Measurements from ENCODE around the gene DAO. TPM values are rescaled to one million over a fixed set of nuclear protein-coding genes. Genes with fewer than 3 reads are reported as not detected.

Gene DAO
- total RNA-seq = not detected
- not detected for polyA plus RNA-seq

DNA sequence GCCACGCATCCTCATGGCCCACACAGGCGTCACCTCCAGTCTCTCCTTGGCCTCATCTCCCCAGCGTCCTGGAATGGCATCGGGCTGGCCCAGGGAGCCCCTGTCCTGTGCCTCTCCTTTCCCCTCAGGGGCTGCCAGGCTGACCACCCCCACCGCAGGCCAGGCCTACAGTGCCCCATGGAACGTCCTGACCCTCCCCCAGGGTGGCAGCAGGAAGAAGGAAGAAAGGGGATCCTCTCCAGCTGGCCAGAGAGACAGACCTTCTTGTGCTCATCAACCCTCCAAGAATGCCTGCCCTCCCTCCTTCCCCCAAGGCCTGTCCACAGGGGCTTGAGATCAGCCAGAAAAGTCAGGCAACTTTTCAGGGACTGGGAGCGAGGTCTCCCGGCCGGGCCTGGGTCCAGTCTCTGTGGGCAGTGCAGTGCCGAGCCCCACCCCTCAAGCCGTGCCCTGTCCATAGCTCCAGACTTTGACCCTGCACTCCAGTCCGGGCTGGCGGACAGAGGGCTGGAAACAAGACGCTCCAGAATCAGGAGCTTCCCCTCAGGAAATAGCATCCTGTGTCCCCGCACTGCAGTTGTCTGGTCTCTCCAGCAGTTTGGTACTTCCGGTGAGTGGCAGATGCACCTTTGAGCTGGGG is at the start of gene DAO:
TSS of gene DAO (plus strand) at position 478 of the 640 bp plus-strand sequence. CDS start 4,915 bp downstream, outside the sequence.
- H3K4me1 ChIP-seq (ENCODE audit: insufficient read depth) = no peaks in the 10 kb centered on the region
- DNase-seq (ENCODE audit: extremely low spot score) = no peak
- H3K36me3 ChIP-seq (ENCODE audit: insufficient read depth) = no peaks in the 10 kb centered on the region
- WGBS = 49% methylated on average over 16 of the region's 16 CpGs
- H3K27ac ChIP-seq (ENCODE audit: low read depth) = no peak within 1 kb of the TSS
- H3K4me3 ChIP-seq (ENCODE audit: low read depth, low read length) = no peak within 1 kb of the TSS

DNA sequence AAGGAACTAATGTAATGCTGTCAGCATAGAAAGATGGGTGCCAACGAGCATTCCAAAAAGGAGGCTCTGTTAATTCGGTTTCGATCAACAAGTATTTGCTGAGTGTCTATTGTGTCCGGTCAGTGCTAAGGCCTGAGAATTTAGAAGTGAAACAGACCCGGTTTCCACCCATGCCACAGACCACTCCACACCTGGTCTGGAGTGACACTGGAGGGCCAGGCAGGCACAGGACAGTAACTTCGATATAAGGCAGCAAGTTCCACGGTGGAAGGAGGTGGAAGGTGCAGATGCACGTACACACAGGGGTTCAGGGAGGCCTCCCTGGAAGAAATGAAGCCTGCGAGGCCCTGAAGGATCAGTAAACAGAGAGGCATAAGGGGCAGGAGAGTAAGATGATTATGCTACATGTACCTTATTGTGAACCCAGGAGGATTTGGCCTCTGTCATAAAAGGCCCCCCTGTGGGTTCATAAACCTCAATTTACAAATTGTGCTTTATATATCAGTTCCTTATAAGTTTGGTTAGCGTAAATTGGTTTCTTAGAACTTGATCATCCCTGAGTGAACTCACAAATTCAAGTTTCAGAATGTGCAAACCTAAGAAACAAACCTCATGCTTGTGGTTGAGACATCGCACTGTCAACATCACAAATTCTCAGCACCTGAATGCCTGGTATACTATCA is 48.4 kb upstream of the DAO start:
- 92% methylated on average over 11 of the region's 11 CpGs for WGBS
- no peak for DNase-seq (ENCODE audit: extremely low spot score)
- no peaks in the 10 kb centered on the region for H3K36me3 ChIP-seq (ENCODE audit: insufficient read depth)
- no peak overlapping the region for H3K4me3 ChIP-seq (ENCODE audit: low read depth, low read length)
- H3K4me1 ChIP-seq (ENCODE audit: insufficient read depth) = no peaks in the 10 kb centered on the region
- H3K27ac ChIP-seq (ENCODE audit: low read depth) = no peak overlapping the region

DNA sequence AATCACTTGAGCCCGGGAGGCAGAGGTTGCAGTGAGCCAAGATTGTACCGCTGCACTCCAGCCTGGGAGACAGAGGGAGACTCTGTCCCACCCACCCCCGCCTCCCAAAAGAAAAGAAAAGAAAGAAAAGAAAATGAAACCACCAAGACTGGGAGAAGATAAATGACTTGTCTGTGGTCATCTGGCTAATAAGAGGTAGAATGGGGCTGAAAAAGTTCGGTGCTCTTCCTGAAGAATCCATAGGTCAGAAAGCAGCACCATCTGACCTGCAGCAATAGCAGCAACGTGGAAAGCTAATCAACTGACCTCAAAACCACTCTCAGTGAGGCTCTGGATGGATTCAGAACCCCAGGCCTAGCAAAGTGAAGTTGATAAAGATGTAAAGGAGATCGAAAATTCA is 47.7 kb upstream of the DAO start:
- no peak overlapping the region for H3K4me3 ChIP-seq (ENCODE audit: low read depth, low read length)
- 84% methylated on average over 6 of the region's 6 CpGs for WGBS
- H3K4me1 ChIP-seq (ENCODE audit: insufficient read depth) = no peaks in the 10 kb centered on the region
- DNase-seq (ENCODE audit: extremely low spot score) = no peak
- no peaks in the 10 kb centered on the region for H3K36me3 ChIP-seq (ENCODE audit: insufficient read depth)
- peak overlapping the region; percentile 34 for H3K27ac ChIP-seq (ENCODE audit: low read depth)

DNA sequence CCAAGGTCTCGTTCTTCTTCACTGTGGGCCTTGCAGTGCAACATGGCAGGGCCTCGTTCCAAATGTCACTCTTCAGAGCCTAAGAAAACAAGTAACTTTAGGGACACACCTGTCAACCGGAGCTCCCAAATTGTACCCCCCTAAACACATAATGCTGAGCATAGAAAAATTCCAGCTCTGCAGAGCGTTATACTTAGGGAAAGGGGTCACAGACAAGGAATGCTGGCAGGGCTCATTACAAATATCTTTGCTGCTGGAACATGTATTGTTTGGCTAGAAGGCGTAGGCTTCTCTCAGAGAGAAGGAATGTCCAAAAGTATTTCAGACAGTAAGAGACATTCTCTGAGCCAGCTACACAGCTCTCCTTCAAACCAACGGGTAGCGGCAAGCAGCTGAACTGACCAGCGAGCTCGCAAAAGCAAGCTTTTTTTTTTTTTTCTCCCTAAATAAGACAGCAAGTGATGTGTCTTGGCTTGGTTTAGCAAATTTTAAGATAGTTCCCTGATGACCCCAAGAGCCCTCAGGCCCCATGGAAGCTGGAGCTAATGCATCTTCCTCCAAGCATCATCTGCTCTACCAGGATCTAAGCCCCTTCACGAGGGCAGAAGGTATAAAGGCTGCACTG is 47.0 kb upstream of the DAO start:
- DNase-seq (ENCODE audit: extremely low spot score) = no peak
- 24% methylated on average over 10 of the region's 10 CpGs for WGBS
- no peaks in the 10 kb centered on the region for H3K4me1 ChIP-seq (ENCODE audit: insufficient read depth)
- peak overlapping the region; percentile 79 for H3K27ac ChIP-seq (ENCODE audit: low read depth)
- H3K36me3 ChIP-seq (ENCODE audit: insufficient read depth) = no peaks in the 10 kb centered on the region
- no peak overlapping the region for H3K4me3 ChIP-seq (ENCODE audit: low read depth, low read length)

DNA sequence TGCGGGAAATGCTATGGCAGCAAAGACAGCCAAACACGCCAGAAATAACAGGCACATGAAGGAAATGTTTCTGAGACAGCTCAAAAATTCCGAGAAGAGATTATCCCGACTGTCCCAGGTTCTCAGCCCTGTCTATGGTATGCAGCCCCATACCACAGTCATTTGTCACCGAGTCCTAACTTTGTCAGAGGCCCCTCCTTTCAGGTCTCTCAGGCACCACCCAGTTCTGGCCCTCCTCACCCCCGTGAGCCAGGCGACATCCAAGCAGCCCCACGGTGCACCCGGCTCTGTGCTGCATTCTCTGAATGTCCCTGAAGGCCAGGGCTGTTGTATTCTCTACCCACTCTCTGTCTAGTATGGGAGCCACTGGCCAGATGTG is 46.5 kb upstream of the DAO start:
- H3K4me3 ChIP-seq (ENCODE audit: low read depth, low read length) = no peak overlapping the region
- H3K4me1 ChIP-seq (ENCODE audit: insufficient read depth) = no peaks in the 10 kb centered on the region
- 18% methylated on average over 9 of the region's 9 CpGs for WGBS
- no peaks in the 10 kb centered on the region for H3K36me3 ChIP-seq (ENCODE audit: insufficient read depth)
- no peak for DNase-seq (ENCODE audit: extremely low spot score)
- H3K27ac ChIP-seq (ENCODE audit: low read depth) = peak overlapping the region; percentile 79

DNA sequence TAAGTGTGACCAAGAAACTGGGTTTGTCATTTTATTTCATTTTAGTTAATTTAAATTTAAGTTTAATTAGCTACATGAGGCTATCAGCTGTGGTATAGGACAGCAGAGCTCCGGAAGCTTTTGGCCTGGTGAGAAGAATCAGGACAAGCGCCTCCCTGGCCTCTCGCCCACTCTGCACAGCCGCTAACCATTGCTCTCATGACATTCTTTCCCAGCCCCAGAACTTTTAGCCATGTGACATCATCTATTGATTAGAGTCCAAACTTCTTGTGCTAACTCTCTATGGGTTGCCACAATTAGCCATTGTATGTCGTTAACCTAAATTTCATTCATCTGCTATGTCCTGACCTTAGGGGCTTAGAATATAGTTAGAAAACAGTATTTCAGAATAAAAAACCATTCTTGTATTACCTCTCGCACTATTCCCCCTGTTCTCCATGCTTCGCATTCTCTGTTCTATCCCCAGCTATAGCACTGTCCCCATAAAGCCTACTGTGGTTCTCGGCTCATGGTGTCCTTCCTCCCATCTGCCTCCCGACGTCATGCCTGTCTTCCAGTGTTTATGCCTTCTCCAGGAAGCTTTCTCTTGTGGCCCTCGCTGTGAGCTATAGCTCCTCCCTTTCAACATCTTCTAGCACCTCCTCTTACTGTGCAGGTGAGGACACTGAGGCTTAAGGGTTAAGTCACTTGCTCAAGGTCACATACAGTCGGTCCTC is 46.0 kb upstream of the DAO start:
- peaks cover 1% of the 10 kb centered on the region for H3K4me1 ChIP-seq (ENCODE audit: insufficient read depth)
- WGBS = 56% methylated on average over 12 of the region's 12 CpGs
- DNase-seq (ENCODE audit: extremely low spot score) = no peak

DNA sequence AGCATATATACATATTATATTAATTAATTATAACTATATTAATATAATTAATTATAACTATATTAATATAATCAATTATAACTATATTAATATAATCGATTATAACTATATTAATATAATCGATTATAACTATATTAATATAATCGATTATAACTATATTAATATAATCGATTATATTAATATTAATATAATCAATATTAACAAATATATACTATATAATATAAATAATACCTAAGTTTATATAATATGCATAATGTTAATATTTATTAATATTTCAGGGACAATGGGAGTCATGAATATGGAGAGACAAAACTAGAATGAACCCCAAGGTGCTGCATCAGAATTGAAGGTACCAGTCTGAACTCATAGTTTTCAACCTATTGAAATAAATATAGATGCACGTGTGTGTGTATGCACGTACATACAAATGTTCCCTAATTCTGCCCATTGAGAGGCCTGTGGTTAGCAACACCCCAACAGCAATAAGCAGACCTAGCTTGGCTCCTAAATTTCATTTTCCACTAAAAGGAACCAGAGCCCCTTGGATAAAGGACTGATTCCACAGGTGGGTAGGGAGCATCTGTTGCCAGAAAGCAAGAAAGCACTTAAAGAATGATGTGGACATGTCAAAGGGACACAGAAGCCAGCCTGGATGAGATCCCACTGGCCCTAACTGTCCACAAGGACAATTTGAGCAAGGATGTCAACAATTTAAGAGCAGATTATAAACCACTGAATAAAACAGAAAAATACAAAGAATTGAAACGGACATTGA is 43.8 kb upstream of the DAO start:
- H3K4me1 ChIP-seq (ENCODE audit: insufficient read depth) = peaks cover 4% of the 10 kb centered on the region

More for the DNA sequence above, 46.0 kb upstream of the DAO start:
- Histone ChIP-seq H3K4me3 (ENCODE audit: low read depth, low read length) (no peak overlapping the region), H3K36me3 (ENCODE audit: insufficient read depth) (no peaks in the 10 kb centered on the region), H3K27ac (ENCODE audit: low read depth) (peak overlapping the region; percentile 79)

DNA sequence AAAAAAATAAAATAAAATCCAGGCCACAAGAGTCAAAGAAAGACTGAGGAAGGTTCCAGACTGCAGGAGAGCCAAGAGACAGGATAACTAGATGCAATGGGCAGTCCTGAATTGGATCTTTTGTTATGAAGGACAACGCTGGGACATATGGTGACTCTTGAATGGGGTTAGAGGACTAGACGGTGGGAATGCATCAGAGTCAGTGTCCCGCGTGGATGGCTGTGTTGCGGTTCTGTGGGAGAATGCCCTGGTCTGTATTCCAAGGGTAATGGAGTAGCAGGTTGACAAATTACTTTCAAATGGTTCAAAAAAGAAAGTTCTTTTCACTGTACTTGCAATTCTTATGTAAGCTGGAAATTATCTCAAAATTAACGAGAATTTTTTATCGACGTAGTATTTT is 42.7 kb upstream of the DAO start:
- H3K4me1 ChIP-seq (ENCODE audit: insufficient read depth) = peaks cover 4% of the 10 kb centered on the region
- no peak overlapping the region for H3K4me3 ChIP-seq (ENCODE audit: low read depth, low read length)
- WGBS = 86% methylated on average over 8 of the region's 8 CpGs
- no peak for DNase-seq (ENCODE audit: extremely low spot score)
- H3K27ac ChIP-seq (ENCODE audit: low read depth) = peak overlapping the region; percentile 6
- H3K36me3 ChIP-seq (ENCODE audit: insufficient read depth) = no peaks in the 10 kb centered on the region

More for the DNA sequence above, 43.8 kb upstream of the DAO start:
- 83% methylated on average over 7 of the region's 7 CpGs for WGBS
- H3K4me3 ChIP-seq (ENCODE audit: low read depth, low read length) = no peak overlapping the region
- DNase-seq (ENCODE audit: extremely low spot score) = no peak
- peak overlapping the region; percentile 7 for H3K27ac ChIP-seq (ENCODE audit: low read depth)
- H3K36me3 ChIP-seq (ENCODE audit: insufficient read depth) = no peaks in the 10 kb centered on the region

DNA sequence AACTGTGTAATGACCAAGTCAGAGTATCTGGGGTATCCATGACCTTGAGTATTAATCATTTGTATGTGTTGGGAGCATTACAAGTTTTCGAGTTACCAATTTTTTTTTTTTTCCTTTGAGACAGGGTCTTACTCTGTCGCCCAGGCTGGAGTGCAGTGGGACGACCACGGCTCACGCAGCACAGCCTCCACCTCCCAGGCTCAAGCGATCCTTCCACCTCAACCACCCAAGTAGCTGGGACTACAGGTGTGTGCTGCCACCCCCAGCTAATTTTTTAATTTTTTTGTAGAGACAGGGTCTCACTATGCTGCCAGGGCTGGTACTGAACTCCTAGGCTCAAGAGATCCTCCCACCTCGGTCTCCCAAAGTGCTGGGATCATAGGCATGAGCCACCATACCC is 42.2 kb upstream of the DAO start:
- peaks cover 4% of the 10 kb centered on the region for H3K4me1 ChIP-seq (ENCODE audit: insufficient read depth)
- no peak overlapping the region for H3K4me3 ChIP-seq (ENCODE audit: low read depth, low read length)
- no peaks in the 10 kb centered on the region for H3K36me3 ChIP-seq (ENCODE audit: insufficient read depth)
- peak overlapping the region; percentile 84 for H3K27ac ChIP-seq (ENCODE audit: low read depth)
- DNase-seq (ENCODE audit: extremely low spot score) = no peak
- WGBS = 93% methylated on average over 7 of the region's 7 CpGs

DNA sequence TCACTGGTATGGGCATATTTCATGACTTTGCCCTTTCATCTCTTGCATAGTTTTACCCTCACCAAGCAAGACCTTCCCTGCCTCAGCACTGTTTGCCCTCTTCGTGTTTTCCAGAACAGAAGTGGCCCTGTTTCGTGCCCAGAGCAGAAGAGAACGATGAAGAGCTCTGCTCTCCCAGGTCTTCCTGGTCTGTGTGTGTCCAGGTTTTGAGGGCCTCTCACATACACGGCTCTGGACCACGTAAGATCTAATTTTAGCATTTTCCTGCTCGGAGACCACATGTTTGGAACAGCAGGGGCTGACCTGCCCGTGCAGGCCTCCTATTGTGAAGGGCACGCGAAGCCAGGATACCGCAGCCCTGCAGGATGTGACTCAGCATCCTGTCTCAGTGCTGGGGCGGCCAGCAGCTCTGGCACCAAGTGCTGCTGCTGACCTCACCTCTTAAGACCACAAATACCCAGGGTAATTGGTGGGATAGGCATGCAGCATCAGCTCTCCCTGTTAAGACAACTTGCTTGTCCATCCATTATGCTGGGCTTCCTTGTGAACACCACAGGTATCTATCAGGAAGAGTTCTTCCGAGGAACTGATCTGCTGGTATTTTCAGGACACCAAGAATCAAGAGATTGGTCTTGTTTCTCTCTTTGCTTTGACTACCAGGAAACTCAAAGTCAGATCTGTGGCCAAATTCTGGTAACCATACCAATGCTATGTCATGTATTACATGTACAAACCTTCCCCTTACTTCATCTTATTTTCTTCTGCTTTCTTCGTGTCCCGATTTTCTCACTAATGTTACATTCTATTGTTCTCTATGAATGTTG is 41.5 kb upstream of the DAO start:
- peak overlapping the region; percentile 89 for H3K27ac ChIP-seq (ENCODE audit: low read depth)
- peaks cover 4% of the 10 kb centered on the region for H3K4me1 ChIP-seq (ENCODE audit: insufficient read depth)
- 29% methylated on average over 14 of the region's 14 CpGs for WGBS
- H3K36me3 ChIP-seq (ENCODE audit: insufficient read depth) = no peaks in the 10 kb centered on the region
- no peak for DNase-seq (ENCODE audit: extremely low spot score)
- no peak overlapping the region for H3K4me3 ChIP-seq (ENCODE audit: low read depth, low read length)

DNA sequence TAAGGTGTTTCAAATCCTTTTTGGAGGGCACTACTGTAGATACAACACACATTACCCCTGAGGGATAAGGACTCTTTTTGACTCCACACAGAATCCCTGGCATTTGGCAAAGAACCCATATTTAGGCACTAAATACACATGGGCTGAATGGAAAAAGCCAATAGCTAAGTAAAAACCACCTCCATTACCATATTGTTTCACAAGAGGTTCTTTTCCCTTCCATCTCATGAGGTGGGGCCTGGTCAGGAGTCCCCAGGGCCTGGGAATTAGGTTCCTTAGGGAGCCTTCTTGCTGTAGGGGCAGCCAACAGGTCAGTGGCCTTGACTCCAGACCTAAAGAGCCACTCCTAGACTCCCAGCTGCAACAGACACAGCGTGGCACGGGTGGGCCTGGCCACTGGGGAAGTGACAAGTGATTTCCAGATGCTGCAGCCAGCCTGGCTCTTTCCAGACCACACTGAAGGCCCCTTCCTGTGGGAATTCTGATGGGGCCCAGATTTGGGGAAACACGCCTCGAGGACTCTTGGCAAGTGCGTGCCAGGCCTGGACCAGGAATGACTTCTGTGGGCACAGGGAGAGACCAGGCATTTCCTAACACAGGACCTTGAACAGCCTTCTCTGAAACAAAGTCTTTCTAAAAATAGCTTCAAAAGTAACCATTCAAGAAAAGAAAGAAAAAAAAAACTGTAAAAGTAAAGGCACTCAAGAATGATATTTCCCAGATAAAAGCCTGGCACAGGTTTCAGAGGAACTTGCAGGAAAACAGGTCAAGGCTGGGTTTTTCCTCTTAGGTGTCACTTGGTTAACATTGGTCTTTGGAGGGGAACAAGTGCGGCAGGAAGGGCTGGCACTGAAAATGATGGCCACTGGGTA is 40.6 kb upstream of the DAO start:
- DNase-seq (ENCODE audit: extremely low spot score) = no peak
- Histone ChIP-seq H3K27ac (ENCODE audit: low read depth) (peak overlapping the region; percentile 89), H3K4me3 (ENCODE audit: low read depth, low read length) (no peak overlapping the region), H3K36me3 (ENCODE audit: insufficient read depth) (no peaks in the 10 kb centered on the region), H3K4me1 (ENCODE audit: insufficient read depth) (peaks cover 4% of the 10 kb centered on the region)
- WGBS = 27% methylated on average over 6 of the region's 6 CpGs

DNA sequence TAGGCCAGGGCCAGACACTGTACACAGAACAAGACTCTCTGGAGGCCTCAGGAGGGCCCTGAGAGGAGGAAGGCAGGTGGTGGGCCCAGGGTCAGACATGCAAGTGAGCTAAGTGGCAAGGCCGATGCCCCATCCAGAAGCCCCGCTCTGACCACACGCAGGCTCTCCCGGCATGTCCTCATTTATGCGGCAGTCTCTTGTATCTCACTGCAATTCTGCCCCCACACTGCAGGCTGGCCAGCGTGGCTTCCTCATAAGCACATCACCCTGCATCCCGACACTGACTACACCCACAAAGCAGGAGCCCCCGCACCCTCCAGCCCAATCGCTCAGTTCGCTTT is 40.0 kb upstream of the DAO start:
- Histone ChIP-seq H3K4me3 (ENCODE audit: low read depth, low read length) (no peak overlapping the region), H3K27ac (ENCODE audit: low read depth) (peak overlapping the region; percentile 85), H3K36me3 (ENCODE audit: insufficient read depth) (no peaks in the 10 kb centered on the region), H3K4me1 (ENCODE audit: insufficient read depth) (peaks cover 4% of the 10 kb centered on the region)
- DNase-seq (ENCODE audit: extremely low spot score) = no peak
- 72% methylated on average over 10 of the region's 10 CpGs for WGBS
